HepG2 (cell line): Measurements from ENCODE around the gene MRPS18C. TPM values are rescaled to one million over a fixed set of nuclear protein-coding genes. Genes with fewer than 3 reads are reported as not detected.

Experiments used
- polyA plus RNA-seq, 8 experiments: library from polyadenylated mRNA; depleted of rRNA in 3 of 8; stranded (reverse) in 7 of 8; unstranded in 1 of 8; fragments of >200 nt; fragmentation: Illumina TruSeq in 4 of 8; extraction: Trizol in 4 of 8; gene quantifications; 2 replicates each; pipeline versions ENCODE4 v1.2.1 to v1.2.3, GENCODE V29; 2011 to 2016; ENCODE audit warnings: low read depth in 4 of 8, missing spikeins in 1 of 8, mixed read lengths in 1 of 8; ENCODE audit not compliant: insufficient read depth in 1 of 8
- total RNA-seq, 5 experiments: library from RNA; depleted of rRNA; stranded (reverse); fragments of >200 nt; fragmentation: Illumina TruSeq; extraction: Trizol; gene quantifications; 2 replicates each; pipeline ENCODE4 v1.2.3, GENCODE V29; 2016; ENCODE audit warnings: low read depth in 1 of 5

MRPS18C gene
- total and polyA plus RNA-seq, 2 of the 13 experiments (the other 11 are each of a cell fraction or from before 2014, with no cell fraction given), result 45.4 to 124 TPM

Other genes starting within 250 kb of the MRPS18C start
- gene COQ2, start 171.3 kb upstream of the MRPS18C start, total RNA-seq (2016; rRNA removed; fragmentation: Illumina TruSeq; extraction: Trizol), result 16.4 and 17.3 TPM in 2 replicates
- gene COQ2, start 171.3 kb upstream of the MRPS18C start, polyA plus RNA-seq (2011; rRNA removed), result 8.2 and 10.1 TPM in 2 replicates
- gene HPSE, start 121.2 kb upstream of the MRPS18C start, total RNA-seq (2016; rRNA removed; fragmentation: Illumina TruSeq; extraction: Trizol), result not detected in 2 replicates
- not detected in 2 replicates for gene HPSE, start 121.2 kb upstream of the MRPS18C start, polyA plus RNA-seq (2011; rRNA removed)
- 10.2 and 10.8 TPM in 2 replicates for gene HELQ, start 235 bp upstream of the MRPS18C start, total RNA-seq (2016; rRNA removed; fragmentation: Illumina TruSeq; extraction: Trizol)
- 6.6 and 7.1 TPM in 2 replicates for gene HELQ, start 235 bp upstream of the MRPS18C start, polyA plus RNA-seq (2011; rRNA removed)
- gene ABRAXAS1, start 29.0 kb downstream of the MRPS18C start, total RNA-seq (2016; rRNA removed; fragmentation: Illumina TruSeq; extraction: Trizol), result 14.1 and 20.8 TPM in 2 replicates
- 10.8 and 14.7 TPM in 2 replicates for gene ABRAXAS1, start 29.0 kb downstream of the MRPS18C start, polyA plus RNA-seq (2011; rRNA removed)
- gene GPAT3, start 80.0 kb downstream of the MRPS18C start, total RNA-seq (2016; rRNA removed; fragmentation: Illumina TruSeq; extraction: Trizol), result 1.6 and 2.6 TPM in 2 replicates
- 1.9 and 2.4 TPM in 2 replicates for gene GPAT3, start 80.0 kb downstream of the MRPS18C start, polyA plus RNA-seq (2011; rRNA removed)